GM06990 (cell line): ENCODE measurements around the gene ANKRD65.
"Not testable (repeated sequence)": the region's sequence is repeated elsewhere in the genome, so short reads cannot be mapped to it uniquely, and the experiment has no call there.

Experiments used
- DNase-seq: peaks from one replicate; pipeline ENCODE4 v3.0.0-alpha.2; 2011; ENCODE audit not compliant: insufficient read length; ENCODE audit errors: extremely low read depth
- H3K27me3 ChIP-seq: replicated peaks from 2 replicates; pipeline ENCODE4 v1.6.0; 2011; ENCODE audit warnings: low read length; ENCODE audit not compliant: control insufficient read depth, insufficient read depth
- H3K36me3 ChIP-seq: 2 replicates; pipeline ENCODE4 v1.5.1; 2011; ENCODE audit warnings: low read length; ENCODE audit not compliant: control insufficient read depth, insufficient read depth
- H3K4me3 ChIP-seq: replicated peaks from 2 replicates; pipeline ENCODE4 v1.5.1; 2011; ENCODE audit warnings: low read depth, mild to moderate bottlenecking, control low read depth, low read length
- CTCF ChIP-seq: IDR thresholded peaks from 2 replicates; pipeline ENCODE4 v1.5.1; 2011; ENCODE audit warnings: low read length, control low read depth, mild to moderate bottlenecking, inconsistent platforms; ENCODE audit not compliant: insufficient read depth, poor library complexity, severe bottlenecking

The ANKRD65 gene

GRCh38 chr1:1430114-1430982 lies 9.3 kb upstream of the ANKRD65 start:
- no peaks in the 10 kb centered on the region; the same call in 1 of the 2 replicates for H3K27me3 ChIP-seq

GRCh38 chr1:1429671-1430073 lies 8.6 kb upstream of the ANKRD65 start:
- no peak for DNase-seq
- H3K27me3 ChIP-seq, result no peaks in the 10 kb centered on the region; the same call in 1 of the 2 replicates

More at GRCh38 chr1:1430114-1430982, 9.3 kb upstream of the ANKRD65 start:
- no peak for TF ChIP-seq CTCF
- H3K4me3 ChIP-seq, result no peak overlapping the region
- no peak for DNase-seq
- H3K36me3 ChIP-seq, result no peaks in the 10 kb centered on the region

GRCh38 chr1:1428967-1429366 lies 7.9 kb upstream of the ANKRD65 start:
- H3K4me3 ChIP-seq, H3K36me3 ChIP-seq, H3K27me3 ChIP-seq, DNase-seq: not testable (repeated sequence)

More at GRCh38 chr1:1429671-1430073, 8.6 kb upstream of the ANKRD65 start:
- Histone ChIP-seq H3K36me3 (no peaks in the 10 kb centered on the region), H3K4me3 (no peak overlapping the region)
- TF ChIP-seq CTCF, result no peak

GRCh38 chr1:1428174-1428573 lies 7.1 kb upstream of the ANKRD65 start:
- H3K36me3 ChIP-seq, result no peaks in the 10 kb centered on the region
- no peak for TF ChIP-seq CTCF
- H3K4me3 ChIP-seq, result no peak overlapping the region
- DNase-seq, result no peak
- no peaks in the 10 kb centered on the region for H3K27me3 ChIP-seq

- no peak overlapping the region for H3K4me3 ChIP-seq
- no peak for TF ChIP-seq CTCF
Measured at GRCh38 chr1:1427820-1428148, 6.7 kb upstream of the ANKRD65 start.

GRCh38 chr1:1427106-1427819 lies 6.2 kb upstream of the ANKRD65 start:
- TF ChIP-seq CTCF, result no peak
- Histone ChIP-seq H3K36me3 (no peaks in the 10 kb centered on the region), H3K27me3 (no peaks in the 10 kb centered on the region), H3K4me3 (no peak overlapping the region)
- no peak for DNase-seq

More at GRCh38 chr1:1427820-1428148, 6.7 kb upstream of the ANKRD65 start:
- DNase-seq, result no peak
- Histone ChIP-seq H3K27me3 (no peaks in the 10 kb centered on the region), H3K36me3 (no peaks in the 10 kb centered on the region)
